NCI-H2029 treated with DMSO at 0.1 percent for 48 hours (cell line): ENCODE data around the gene ANLN.
"Not testable (repeated sequence)": the region's sequence is repeated elsewhere in the genome, so short reads cannot be mapped to it uniquely, and the experiment has no call there.

Experiments used
- DNase-seq: peaks from one replicate; lab custom pipeline; 2025; lab: John Stamatoyannopoulos, UW

Gene ANLN

DNA sequence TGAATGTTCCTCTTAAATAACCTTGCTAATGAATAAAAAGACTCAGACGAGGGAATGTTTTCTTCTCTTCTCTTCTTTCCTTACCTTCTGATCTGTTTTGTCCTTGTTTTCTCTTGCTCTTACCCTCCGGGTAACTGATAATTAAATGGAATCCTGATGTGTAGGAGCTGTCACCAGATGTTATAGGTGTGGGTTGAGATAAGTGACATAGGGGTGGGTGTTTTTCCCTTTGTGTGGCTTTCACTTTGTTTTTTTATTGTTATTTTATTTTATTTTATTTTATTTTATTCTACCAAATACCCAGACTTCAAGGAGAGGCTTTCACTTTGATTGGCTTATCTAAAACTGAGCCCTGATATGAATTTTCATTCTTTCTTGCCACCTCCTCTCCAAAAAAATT, 25.5 kb downstream of the ANLN start:
- DNase-seq, result no peak

DNA sequence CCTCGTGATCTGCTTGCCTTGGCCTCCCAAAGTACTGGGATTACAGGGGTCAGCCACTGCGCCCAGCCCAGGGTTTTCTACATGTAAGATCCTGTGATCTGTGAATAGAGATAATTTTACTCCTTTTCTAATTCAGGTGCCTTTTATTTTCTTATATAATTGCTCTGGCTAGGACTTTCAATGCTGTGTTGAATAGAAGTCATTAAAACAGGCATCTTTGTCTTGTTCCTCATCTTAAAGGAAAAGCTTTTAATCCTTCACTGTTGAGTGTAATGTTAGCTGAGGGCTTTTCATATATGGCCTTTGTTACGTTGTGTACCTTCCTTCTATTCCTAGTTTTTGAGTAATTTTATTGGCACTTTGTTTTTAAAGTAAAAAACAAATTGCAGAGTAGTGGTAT, 26.6 kb downstream of the ANLN start:
- no peak for DNase-seq

DNA sequence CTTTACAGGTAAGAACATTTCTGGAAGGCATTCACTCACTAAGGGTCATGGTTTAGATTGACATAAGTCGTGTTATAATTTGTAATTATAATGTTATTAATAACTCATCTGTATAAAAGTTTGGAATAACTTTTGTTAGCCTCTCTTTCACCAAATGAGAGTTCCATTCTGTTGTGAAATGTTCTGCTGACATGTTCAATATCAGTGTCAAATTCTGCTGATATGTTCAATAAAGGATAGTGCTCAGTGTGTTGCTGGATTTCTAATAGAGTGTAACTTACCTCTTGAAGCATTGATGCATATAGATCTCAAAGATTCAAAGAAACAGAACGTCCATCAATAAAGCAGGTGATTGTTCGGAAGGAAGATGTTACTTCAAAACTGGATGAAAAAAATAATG, 30.6 kb downstream of the ANLN start:
- no peak for DNase-seq

DNA sequence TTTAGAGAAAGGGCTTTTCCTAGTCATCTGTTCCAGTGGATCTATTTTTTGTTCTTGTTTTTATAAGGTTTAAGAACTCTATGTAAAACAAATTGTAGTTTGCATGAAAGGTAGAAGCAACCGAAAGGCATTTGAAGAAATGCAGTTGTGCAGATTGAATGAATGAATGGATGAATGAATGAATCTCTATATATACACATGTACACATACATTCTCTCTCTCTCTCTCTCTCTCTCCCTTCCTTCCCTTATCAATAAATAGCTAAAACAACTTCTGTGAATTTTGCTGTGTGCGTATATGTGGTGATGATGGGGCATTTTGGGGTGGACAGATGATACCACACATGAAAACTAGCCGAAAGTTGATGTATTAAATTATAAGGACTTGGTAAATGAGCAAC, 32.4 kb downstream of the ANLN start:
- DNase-seq, result no peak

DNA sequence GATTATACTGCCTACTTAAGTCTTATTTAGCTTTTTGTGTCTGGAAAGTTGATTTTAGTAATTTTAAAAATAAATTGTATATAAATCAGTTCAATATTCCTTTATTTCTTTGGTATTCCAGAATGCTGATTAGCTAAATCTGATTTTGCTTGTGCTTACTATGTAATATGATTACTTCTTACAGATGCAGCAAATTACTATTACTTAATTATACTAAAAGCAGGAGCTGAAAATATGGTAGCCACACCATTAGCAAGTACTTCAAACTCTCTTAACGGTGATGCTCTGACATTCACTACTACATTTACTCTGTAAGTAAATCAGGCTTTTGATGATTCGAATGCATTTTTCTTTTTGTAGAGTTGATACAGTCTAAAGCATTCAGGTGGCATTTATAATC, 34.0 kb downstream of the ANLN start:
- DNase-seq, result no peak

- DNase-seq, result no peak
Observed at GRCh38 chr7:36430186-36430585, 40.5 kb downstream of the ANLN start.

DNA sequence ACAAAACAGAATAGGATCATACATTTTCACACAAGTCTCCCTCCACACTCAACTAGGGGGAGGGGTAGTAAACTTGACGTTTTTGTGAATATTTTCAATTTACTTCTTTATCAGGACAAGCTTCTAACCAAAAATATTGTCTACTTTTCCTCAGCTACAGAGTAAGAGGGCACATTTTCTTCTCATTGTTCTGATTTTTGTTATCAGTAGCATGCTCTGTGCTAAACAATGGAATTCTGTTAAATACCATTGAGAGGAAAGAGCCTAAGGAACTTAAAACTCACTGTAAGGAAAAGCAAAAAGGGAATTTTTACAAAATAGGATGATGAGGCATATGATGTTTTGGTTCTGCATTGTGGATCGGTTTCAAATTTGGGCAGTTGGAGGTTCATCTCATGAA, 41.2 kb downstream of the ANLN start:
- DNase-seq, result no peak

DNA sequence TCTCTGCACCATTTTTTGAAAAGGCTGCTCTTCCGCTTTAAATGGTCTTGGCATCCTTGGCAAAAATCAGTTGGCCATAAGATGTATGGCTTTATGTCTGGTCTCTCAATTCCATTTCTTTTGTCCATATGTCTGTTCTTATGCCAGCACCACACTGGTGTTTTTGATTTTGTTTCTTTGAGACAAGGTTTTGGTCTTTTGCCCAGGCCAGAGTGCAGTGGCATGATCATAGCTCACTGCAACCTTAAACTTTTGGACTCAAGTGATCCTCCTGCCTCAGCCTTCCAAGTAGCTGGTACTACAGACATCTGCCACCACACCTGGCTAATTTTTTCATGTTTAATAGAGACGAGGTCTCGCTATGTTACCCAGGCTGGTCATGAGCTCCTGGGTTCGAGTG, 48.5 kb downstream of the ANLN start:
- DNase-seq, result no peak

DNA sequence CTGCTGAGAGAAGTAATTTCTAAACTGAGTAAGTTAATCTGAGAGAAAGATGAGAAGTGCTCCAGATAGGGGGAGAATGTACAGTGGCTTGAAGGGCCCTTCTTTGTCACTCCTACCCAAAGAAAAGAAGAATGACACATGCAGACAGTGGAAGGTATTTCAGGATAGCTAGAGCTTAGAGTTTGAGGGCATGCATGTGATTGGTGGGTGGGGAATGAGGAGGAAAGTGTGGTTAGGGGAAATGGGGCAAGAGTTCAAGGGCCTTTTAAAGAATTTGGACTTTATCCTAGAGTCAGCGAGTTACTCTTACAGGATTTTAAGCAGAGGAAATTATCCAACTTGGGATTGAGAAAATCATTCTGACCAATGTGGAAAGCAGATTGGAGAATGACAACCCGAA, 50.0 kb downstream of the ANLN start:
- DNase-seq, result no peak

GRCh38 chr7:36440880-36441279, 51.2 kb downstream of the ANLN start:
- DNase-seq, result no peak

- no peak for DNase-seq
Observed at GRCh38 chr7:36441344-36442022, 51.8 kb downstream of the ANLN start.

DNA sequence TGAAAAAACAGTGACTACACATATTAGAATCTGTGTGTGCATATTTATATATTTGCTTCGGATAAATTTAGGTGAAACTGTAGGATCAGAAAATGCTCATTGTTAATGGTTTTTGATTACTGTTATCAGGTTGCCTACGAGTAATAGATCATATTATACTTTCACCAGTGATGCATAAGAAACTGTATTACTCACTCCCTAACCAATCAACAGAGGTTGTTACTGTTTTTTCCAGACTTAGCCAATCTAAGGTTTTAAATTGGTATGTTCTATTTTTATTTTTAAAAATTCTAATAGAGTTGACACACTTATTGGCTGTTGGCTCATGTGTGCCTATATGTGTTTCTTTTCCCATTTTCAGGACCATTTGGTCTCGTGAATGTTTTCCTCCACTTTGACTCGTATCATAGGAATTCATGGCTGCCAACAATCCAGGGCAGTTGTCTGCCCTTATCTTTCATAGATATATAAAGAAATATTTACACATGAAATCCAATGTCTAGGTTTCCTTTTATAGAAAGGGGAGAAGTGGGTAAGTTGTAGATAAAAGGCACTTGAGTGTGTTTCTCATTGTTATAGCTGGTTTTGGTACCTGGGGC, 59.2 kb downstream of the ANLN start:
- DNase-seq, result peak; percentile 76

DNA sequence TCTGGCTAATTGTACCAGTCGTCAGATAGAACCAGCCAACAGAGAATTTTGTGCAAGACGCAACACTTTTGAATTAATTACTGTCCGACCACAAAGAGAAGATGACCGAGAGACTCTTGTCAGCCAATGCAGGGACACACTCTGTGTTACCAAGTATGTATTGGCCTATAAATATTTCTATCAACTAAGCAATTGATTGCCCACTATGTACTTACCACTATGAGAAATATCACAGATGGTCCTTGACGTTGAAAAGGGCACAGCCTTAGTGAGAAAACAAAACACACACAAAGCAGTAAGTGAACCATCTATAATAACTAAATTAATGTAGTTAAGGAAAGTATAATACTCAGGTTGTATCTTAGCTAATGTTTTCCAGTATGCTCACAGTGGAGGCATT, 60.0 kb downstream of the ANLN start:
- DNase-seq, result no peak

DNA sequence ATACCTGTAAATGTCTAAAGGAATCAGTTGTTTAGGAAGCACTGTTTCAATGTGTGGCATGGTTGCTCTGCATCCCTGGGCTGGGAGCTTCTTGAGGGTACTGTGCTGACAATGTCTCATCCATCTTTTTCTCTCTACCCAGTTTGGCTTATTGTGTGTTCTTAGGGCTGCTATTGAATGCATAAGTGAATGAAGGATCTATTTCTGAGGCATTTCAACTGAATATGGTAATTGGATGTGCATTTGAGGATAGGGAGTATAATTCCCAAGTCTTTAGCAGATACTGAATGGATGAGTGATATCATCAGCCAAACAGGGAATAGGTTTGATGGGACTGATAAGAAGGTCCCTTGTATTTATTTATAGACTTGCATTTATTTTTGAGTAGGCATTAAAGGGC, 64.1 kb downstream of the ANLN start:
- no peak for DNase-seq

- DNase-seq, result no peak
Observed at GRCh38 chr7:36455646-36456045, 66.0 kb downstream of the ANLN start.

DNA sequence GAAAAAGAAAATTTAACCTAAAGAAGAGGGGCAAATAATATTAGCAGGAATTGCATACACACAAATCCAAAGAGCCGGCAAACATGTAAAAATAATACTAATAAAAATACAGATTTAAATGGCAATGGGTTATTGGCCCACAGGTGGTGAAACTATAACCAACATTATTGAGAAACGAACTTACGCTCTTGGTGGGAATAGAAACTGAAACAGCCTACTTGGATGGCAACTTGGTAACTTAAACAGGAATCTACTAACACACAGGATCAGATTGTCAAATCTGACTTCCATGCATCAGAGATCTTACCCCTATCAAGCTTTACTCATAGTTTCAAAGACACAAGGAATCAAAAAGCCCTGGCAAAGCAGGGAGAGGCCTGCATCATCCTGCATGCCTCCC, 66.5 kb downstream of the ANLN start:
- no peak for DNase-seq

DNA sequence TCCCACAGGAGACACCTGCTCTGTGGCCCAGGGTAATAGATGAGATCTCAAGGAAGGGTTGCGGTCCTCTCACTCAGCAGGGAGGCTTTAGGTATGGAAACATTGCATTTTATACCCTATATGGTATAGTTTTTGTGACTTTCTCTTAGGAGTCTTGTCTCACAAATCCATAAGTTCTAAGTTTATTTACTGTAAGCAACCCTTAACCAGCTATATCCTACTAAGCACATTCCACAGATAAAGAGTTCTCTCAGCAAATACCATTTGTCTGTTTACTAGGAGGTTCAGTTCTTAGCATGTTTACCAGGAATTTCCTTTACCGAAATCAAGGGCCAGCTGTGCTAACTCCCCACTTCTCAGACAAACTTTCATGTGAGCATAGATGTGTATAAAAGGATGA, 66.9 kb downstream of the ANLN start:
- no peak for DNase-seq

GRCh38 chr7:36459236-36459960, 69.7 kb downstream of the ANLN start:
- no peak for DNase-seq

DNA sequence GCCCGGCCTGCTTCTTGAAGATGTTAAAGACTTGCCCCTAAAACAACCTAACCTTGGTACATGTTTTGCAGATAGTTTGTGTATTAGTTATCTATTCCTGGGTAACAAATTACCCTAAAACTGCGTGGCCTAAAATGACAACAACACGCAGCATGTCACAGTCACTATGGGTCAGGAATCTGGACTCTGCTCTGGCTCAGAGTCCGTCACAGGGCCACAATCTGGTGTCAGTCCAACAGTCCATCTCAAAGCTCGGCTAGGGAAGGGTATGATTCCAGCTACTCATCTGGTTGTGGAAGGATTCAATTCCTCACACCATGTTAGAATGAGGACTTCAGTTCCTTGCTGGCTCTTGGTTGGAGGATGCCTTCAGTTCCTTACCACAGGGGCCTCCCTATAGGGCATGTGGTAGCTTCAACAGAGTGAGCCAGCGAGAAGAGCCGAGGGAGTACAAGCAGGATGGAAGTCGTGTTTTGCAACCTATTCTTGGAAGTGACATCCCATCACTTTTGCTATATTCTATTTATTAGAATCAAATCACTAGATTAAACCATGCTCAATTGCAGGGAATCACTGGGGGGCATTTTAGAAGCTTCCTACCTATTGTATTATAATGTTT, 71.3 kb downstream of the ANLN start:
- DNase-seq, result no peak

GRCh38 chr7:36462551-36463137, 73.0 kb downstream of the ANLN start:
- DNase-seq, result no peak

GRCh38 chr7:36464271-36464670, 74.6 kb downstream of the ANLN start:
- no peak for DNase-seq

- not testable (repeated sequence) for DNase-seq
Observed at GRCh38 chr7:36466001-36466400, 76.3 kb downstream of the ANLN start.
